Activated CD4-positive, alpha-beta memory T cell treated with anti-CD3 and anti-CD28 coated beads for 36 hours (primary cell): ENCODE measurements around the gene TBC1D3H. TPM values are rescaled to one million over a fixed set of nuclear protein-coding genes. Genes with fewer than 3 reads are reported as not detected.
"Not testable (repeated sequence)": the region's sequence is repeated elsewhere in the genome, so short reads cannot be mapped to it uniquely, and the experiment has no call there.

Experiments
- CTCF ChIA-PET: fragments of 350-600 bp; sonication (Branson Sonifier 250); formaldehyde crosslinking; loops from one replicate; lab custom pipeline; 2021; ENCODE audit warnings: antibody characterized with exemption, inconsistent platforms; lab: Charles Lee
- POLR2A ChIA-PET: fragments of 350-600 bp; sonication (Branson Sonifier 250); formaldehyde crosslinking; loops from one replicate; lab custom pipeline; 2021; ENCODE audit warnings: antibody characterized with exemption; lab: Charles Lee
- DNase-seq: peaks from one replicate; pipeline ENCODE4 v3.0.0-alpha.2; 2020
- H3K27ac Mint-ChIP-seq: one replicate; pipeline ENCODE4 v1.8.0; 2021; ENCODE audit warnings: mixed read lengths
- H3K27me3 Mint-ChIP-seq: one replicate; pipeline ENCODE4 v1.8.0; 2021; ENCODE audit warnings: mixed read lengths
- H3K36me3 Mint-ChIP-seq: one replicate; pipeline ENCODE4 v1.8.0; 2021; ENCODE audit warnings: mixed read lengths
- H3K4me1 Mint-ChIP-seq: one replicate; pipeline ENCODE4 v1.8.0; 2021; ENCODE audit warnings: low read depth, mixed read lengths
- H3K4me3 Mint-ChIP-seq: one replicate; pipeline ENCODE4 v1.8.0; 2021; ENCODE audit warnings: mild to moderate bottlenecking, mixed read lengths
- H3K9me3 Mint-ChIP-seq: one replicate; pipeline ENCODE4 v1.8.0; 2021; ENCODE audit warnings: mixed read lengths
- intact Hi-C: fragments of 100-400 bp; cut with micrococcal nuclease; formaldehyde crosslinking; loops from one replicate; pipeline ENCODE4 v1.15.1; 2023
- total RNA-seq, 2 experiments: library from RNA; stranded (reverse); gene quantifications; one replicate each; pipeline ENCODE4 v1.2.3, GENCODE V29; 2021

The TBC1D3H gene
- total RNA-seq: not detected

DNA sequence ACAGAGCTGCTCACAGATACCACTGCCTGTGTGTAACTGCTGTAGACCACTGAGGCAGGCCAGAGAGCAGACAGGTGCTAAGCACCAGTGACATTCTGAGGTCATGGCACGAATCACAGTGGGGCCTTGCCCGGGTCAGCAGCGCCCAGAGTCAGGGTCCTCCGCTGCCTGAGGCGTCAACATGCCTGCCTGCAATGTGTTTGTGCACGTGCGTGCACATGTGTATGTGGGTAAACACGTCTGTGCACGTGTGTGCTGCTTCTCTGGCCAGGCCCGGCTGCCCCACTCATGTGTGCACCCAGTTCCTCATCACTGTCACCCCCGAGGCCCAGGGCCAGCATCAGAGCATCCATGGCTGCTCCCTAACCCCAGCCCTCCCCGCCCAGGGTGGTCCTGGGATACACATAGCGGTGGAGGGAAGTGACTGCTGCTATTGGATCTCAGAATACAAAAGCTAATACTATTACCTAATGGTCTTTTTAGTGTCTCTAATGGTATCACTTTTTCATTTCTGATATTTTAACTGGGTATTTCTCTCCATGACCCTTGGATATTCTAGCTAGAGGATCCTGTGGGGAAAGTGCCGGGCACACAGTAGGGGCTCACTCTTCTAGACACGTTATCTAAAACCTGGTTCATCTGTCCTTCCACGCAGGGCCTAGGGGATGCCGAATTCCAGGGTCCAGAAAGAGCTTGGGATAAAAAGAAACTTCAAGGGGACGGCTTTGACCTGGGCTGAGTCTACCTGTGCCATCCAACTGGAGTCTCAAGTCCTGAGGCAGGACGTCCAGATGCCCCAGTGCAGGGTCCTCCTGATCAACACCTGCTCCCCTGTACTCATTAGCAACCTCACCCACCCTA is at the start of gene TBC1D3H:
TBC1D3H (minus strand) TSS at position 51 of the 861 bp plus-strand sequence. CDS start 1,540 bp downstream, outside the sequence.
- H3K36me3 Mint-ChIP-seq, H3K9me3 Mint-ChIP-seq, CTCF ChIA-PET, H3K27me3 Mint-ChIP-seq, POLR2A ChIA-PET, DNase-seq, H3K4me1 Mint-ChIP-seq, H3K4me3 Mint-ChIP-seq, intact Hi-C loops, H3K27ac Mint-ChIP-seq: not testable (repeated sequence)

DNA sequence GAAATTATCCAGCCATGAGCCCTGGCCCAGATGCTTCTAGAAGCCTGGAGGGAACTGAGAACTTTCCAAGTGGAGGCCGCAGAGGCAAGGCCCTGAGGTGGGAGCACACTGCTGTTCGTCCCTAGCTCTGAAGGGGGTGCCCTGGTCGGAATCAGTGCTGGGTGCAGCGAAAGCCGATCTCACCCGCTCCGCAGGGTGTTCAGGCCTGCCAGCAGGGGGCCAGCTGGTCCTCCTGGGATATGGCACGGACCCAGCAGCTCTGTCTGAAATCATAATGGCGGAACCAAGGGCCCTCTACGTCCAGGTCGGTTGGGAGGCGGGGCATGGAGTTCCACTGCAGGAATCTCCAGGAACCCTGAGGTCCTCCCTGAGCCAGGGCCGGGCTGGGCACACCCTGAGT is 40.7 kb upstream of the TBC1D3H start:
- H3K27ac Mint-ChIP-seq, H3K9me3 Mint-ChIP-seq, DNase-seq, CTCF ChIA-PET, H3K27me3 Mint-ChIP-seq, POLR2A ChIA-PET, intact Hi-C loops, H3K36me3 Mint-ChIP-seq, H3K4me1 Mint-ChIP-seq, H3K4me3 Mint-ChIP-seq: not testable (repeated sequence)

DNA sequence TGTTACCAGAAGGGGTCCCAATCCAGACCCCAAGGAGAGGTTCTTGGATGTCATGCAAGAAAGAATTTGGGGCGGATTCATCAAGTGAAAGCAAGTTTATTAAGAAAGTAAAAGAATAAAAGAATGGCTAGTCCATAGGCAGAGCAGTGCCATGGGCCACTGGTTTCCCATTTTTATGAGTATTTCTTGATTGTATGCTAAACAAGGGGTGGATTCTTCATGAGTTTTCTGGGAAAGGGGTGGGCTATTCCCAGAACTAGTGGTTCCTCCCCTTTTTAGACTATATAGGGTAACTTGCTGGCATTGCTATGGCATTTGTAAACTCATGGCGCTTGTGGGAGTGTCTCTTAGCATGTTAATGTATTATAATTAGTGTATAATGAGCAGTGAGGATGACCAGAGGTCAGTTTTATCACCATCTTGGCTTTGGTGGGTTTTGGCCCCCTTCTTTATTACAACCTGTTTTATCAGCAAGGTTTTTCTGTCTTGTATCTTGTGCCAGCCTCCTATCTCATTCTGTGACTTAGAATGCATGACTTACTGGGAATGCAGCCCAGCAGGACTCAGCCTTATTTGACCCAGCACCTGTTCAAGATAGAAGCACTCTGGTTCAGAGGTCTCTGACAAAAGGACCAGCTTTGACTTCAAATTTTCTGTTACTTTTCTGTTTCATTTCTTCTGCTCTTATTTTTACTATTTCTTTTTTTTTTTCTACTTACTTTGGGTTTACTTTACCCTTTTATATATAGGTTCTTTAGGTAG is 27.1 kb upstream of the TBC1D3H start:
- DNase-seq, H3K9me3 Mint-ChIP-seq, H3K36me3 Mint-ChIP-seq, H3K27ac Mint-ChIP-seq, H3K4me1 Mint-ChIP-seq, intact Hi-C loops, H3K27me3 Mint-ChIP-seq, POLR2A ChIA-PET, CTCF ChIA-PET, H3K4me3 Mint-ChIP-seq: not testable (repeated sequence)

DNA sequence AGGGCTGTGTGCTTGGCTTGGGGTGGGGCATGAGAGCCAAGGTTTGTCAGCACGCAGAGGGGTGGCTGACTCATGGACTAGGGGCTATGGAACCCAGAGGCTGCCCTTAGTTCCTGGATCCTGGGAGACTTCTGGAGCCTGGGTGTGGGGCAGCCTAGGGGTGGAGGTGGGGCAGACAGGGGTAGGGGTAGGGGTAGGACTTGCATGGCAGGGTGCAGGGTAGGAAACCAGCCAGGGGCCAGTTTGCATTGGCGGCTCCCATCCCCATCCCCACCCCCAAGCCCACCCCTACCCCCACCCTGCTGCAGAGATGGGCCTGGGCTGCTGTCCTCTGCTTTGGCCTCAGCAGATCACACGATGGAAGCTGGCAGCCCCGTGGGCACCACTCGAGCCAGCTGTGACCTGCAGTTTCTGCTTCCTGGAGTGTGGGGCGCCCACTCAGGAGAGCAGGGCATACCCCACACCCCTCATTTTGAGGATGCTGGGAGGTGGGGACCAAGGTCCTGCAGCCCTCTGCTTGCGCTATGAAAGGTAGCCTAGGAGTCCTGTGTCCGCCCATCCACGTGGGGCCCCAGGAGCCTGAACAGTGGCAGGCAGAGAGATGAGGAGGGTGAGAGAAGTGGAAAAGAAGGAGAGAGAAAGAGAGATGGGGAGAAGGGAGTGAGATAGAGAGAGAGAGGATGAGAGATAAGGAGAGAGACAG is 2.9 kb upstream of the TBC1D3H start:
- H3K36me3 Mint-ChIP-seq, intact Hi-C loops, POLR2A ChIA-PET, CTCF ChIA-PET, H3K4me1 Mint-ChIP-seq, H3K27me3 Mint-ChIP-seq, H3K9me3 Mint-ChIP-seq, DNase-seq, H3K27ac Mint-ChIP-seq, H3K4me3 Mint-ChIP-seq: not testable (repeated sequence)

DNA sequence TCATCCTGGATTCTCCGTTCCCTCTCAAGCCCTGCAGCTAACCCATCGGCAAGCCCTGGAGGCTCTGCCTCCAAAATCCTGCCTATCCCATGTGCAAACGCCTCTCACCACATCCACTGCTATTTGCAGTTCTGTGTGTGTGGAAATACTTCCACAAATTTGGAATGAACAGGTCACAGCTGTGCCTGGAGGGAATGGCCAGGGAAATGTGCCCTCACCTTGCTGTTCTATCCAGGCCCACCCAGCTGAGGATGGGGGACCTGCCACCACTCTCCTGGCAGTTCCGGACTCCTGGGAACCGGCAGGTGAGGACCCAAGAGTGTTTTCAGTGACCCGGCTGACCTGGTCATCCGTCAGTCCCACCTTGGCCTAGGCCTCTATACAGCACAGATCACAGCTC is 12.3 kb downstream of the TBC1D3H start:
- POLR2A ChIA-PET, intact Hi-C loops, H3K27me3 Mint-ChIP-seq, H3K36me3 Mint-ChIP-seq, H3K4me3 Mint-ChIP-seq, H3K27ac Mint-ChIP-seq, DNase-seq, CTCF ChIA-PET, H3K4me1 Mint-ChIP-seq, H3K9me3 Mint-ChIP-seq: not testable (repeated sequence)

DNA sequence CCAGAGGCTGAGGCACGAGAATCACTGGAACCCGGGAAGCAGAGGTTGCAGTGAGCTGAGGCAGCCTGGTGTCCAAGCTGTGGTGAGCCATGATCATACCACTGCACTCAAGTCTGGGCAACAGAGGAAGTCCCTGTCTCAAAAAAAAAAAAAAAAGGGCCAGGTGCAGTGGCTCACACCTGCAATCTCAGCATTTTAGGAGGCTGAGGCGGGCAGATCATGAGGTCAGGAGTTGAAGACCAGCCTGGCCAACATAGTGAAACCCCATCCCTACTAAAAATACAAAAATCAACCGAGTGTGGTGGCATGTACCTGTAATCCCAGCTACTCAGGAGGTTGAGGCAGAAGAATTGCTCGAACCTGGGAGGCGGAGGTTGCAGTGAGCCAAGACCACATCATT is 25.7 kb downstream of the TBC1D3H start:
- H3K4me1 Mint-ChIP-seq, POLR2A ChIA-PET, CTCF ChIA-PET, H3K9me3 Mint-ChIP-seq, H3K36me3 Mint-ChIP-seq, DNase-seq, intact Hi-C loops, H3K27me3 Mint-ChIP-seq, H3K4me3 Mint-ChIP-seq, H3K27ac Mint-ChIP-seq: not testable (repeated sequence)

Other genes with a start within 250 kb of the TBC1D3H start
- 1 to 10 TPM; 5.6 to 8.1 TPM for gene TBC1D3B, start 211.8 kb downstream of the TBC1D3H start, total RNA-seq
- 10 to 100 TPM; 23.8 to 24.5 TPM for gene CCL3L1, start 191.7 kb downstream of the TBC1D3H start, total RNA-seq
- gene CCL4L2, start 177.4 kb downstream of the TBC1D3H start, total RNA-seq: 10 to 100 TPM; 48.9 to 58.6 TPM
- gene TBC1D3I, start 123.9 kb downstream of the TBC1D3H start, total RNA-seq: under 1 TPM in 1 of 2 experiments, not detected in 1; 0.14 TPM
- not detected for gene TBC1D3G, start 64.6 kb downstream of the TBC1D3H start, total RNA-seq
- gene ZNHIT3, start 98.2 kb upstream of the TBC1D3H start, total RNA-seq: 10 to 100 TPM; 41.6 to 45.2 TPM
- 100 to 1,000 TPM; 106 to 112 TPM for gene MYO19, start 146.4 kb upstream of the TBC1D3H start, total RNA-seq
- 10 to 100 TPM; 11.8 to 12.3 TPM for gene PIGW, start 146.6 kb upstream of the TBC1D3H start, total RNA-seq
- gene GGNBP2, start 156.5 kb upstream of the TBC1D3H start, total RNA-seq: 10 to 100 TPM; 74.8 to 84.0 TPM
- 10 to 100 TPM; 10.2 to 10.5 TPM for gene DHRS11, start 203.4 kb upstream of the TBC1D3H start, total RNA-seq
- gene MRM1, start 213.1 kb upstream of the TBC1D3H start, total RNA-seq: 10 to 100 TPM; 13.5 to 14.6 TPM